GM12872 (cell line): ENCODE results near the gene GPC5.
A peak's percentile ranks its signal among the peaks of the same experiment; 100 is the strongest.

ENCODE experiments used
- TF ChIP-seq, protein P1 (sequence below): IDR thresholded peaks from 3 replicates; pipeline ENCODE4 v1.5.1; 2011; ENCODE audit warnings: low read depth, mild to moderate bottlenecking, low read length, moderate library complexity; ENCODE audit not compliant: insufficient read depth

The GPC5 gene

DNA sequence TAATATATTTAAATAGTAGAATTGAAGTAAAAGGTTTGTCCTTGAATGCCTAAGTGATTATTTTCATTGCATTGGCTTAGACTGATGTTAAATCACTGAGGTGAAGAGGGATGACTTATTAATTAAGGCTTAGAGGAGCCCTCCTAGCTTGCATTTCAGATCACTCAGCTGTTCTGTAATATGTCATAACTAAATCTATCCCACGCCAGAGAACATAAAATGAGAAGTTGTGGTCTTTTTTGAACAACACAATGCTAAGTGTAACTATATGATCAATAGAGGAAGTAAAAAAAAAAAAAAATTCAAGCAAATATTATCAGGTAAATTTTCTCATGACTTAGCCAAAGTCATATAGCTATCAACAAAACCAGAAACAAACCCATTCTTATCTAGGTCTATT is 752.2 kb downstream of the GPC5 start:
- TF ChIP-seq, protein P1, sequence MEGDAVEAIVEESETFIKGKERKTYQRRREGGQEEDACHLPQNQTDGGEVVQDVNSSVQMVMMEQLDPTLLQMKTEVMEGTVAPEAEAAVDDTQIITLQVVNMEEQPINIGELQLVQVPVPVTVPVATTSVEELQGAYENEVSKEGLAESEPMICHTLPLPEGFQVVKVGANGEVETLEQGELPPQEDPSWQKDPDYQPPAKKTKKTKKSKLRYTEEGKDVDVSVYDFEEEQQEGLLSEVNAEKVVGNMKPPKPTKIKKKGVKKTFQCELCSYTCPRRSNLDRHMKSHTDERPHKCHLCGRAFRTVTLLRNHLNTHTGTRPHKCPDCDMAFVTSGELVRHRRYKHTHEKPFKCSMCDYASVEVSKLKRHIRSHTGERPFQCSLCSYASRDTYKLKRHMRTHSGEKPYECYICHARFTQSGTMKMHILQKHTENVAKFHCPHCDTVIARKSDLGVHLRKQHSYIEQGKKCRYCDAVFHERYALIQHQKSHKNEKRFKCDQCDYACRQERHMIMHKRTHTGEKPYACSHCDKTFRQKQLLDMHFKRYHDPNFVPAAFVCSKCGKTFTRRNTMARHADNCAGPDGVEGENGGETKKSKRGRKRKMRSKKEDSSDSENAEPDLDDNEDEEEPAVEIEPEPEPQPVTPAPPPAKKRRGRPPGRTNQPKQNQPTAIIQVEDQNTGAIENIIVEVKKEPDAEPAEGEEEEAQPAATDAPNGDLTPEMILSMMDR, result no peak

DNA sequence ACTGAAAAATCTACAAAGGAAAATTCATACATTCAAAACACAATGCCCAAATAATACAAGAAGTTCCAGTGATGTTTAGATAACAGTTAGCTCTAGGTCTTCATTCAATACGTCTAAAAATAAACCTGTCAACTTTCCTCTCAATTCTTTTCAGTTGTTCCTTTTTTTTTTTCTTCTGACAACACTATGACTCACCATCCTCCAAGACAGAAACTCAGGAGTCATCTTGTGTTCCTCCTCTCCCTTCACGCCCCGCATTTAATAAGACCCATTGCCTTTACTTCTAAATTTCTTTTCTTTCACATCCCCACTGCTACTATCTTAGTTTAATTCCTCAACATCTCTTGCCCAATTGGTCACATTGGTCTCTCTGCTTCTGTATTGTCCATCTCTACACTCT is 759.9 kb downstream of the GPC5 start:
- TF ChIP-seq, protein P1, result no peak

DNA sequence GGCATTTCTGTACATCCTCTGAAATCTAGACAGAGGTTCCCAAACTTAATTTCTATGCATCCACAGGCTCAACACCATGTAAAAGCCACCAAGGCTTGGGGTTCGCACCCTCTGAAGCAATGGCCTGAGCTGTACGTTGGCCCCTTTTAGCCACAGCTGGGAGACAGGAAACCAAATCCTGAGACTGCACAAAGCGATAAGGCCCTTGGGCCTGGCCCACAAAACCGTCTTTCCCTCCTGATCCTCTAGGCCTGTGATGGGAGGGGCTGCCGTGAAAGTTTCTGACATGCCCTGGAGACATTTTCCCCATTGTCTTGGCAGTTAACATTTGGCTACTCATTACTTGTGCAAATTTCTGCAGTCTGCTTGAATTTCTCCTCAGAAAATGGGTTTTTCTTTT is 766.4 kb downstream of the GPC5 start:
- TF ChIP-seq, protein P1, result no peak

DNA sequence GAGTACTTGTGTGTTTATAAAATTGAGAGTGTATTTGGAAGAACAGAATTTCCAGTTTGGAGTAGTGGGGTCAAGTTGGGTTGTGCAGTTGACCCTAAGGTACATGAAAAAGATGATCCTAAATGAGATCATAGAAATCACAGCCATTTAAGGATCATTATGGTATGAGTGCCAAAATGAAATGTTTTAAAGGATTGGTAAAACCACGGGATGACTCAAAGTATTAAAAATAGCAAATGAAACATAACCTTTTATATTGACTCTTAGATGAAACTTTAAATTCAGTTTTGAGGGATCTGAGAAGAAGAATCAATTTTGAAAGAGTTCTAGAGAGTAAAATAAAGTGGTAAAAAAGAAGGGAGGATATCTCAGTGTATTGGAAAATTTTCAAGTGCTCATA is 773.8 kb downstream of the GPC5 start:
- TF ChIP-seq, protein P1, result no peak

DNA sequence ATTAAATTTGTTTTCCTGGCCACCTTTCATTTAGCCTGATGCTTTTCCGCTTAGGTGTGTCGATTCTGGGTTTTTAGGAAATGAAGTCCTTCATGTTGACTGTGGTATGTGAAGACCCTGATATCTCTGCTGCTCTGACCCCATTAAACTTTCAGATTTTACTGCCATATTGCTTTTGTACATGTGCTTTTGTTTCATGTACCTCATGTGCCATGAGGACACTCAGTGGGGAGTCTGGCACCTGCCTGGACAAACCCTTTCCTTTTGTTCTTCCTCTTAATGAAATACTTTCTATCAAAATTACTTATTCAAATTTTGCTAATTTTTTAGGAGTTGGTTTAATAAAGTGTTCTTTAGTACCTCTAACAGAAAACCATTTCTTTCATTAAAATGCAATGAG is 774.8 kb downstream of the GPC5 start:
- TF ChIP-seq, protein P1, result no peak

DNA sequence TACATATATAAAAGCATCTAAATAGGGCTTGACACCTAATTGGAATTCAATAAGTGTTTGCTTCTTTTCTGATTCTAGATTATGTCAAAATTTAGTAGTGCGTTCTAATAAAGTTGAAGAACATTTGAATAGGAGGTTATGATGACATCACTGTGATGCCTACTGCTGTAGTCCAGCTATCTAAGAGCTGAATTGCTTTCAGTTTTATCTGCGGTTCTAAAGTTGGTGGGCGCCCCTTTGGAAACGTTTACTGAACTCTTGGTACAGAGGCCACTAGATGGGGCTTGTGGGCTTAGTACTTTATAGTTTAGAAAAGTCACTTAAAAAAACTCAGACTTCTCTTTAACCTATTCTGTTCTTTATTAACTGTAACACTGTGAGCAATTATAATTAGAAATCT is 776.9 kb downstream of the GPC5 start:
- TF ChIP-seq, protein P1, result peak; percentile 26; the same call in 1 of the 3 replicates

DNA sequence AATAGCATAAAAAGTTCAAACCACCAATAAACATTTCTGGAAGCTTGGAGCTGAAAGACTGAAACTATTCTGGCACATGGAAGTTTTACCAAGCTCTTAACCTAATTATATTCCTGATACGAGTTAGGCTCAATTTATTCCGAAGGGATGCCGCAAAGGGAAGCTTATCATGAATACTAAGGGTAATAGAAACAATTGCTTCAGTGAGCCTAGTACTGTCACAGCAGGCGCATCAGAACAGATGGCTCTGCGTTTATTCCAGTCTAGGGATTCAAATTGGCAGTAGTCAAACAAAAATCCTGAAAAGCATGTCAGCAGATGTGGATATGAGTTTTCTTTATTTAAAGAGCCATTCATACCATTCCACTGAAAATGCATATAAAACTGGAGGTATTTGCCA is 779.5 kb downstream of the GPC5 start:
- TF ChIP-seq, protein P1, result no peak

DNA sequence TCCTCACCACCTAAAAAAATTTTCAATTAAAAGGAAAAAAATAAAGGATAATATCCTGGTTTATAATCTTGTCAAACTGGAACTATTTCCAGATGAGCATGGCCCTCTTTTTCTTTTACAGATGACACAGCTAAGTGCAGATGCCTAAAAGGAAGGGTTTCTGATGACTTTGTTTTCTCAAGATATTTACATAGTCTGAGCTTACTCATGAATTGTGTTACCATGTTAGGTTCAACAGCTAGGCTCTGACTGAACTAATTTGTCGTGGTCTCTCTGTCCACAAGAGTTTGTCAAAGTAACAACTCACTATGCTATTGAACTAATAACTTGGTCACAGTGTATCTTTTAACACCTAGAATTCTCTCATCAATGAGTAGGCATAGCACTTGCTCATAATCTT is 780.8 kb downstream of the GPC5 start:
- TF ChIP-seq, protein P1, result no peak
